HG02973 (cell line): Measurements from ENCODE around the gene SPATA24.
"Not testable (repeated sequence)": the region's sequence is repeated elsewhere in the genome, so short reads cannot be mapped to it uniquely, and the experiment has no call there.

Experiments
- ATAC-seq: cut with Tn5 transposase; IDR thresholded peaks from one replicate; pipeline ENCODE4 v1.9.1; 2021; ENCODE audit warnings: moderate library complexity; ENCODE audit not compliant: unreplicated experiment

SPATA24 gene

GRCh38 chr5:139354186-139354585 lies 49.7 kb downstream of the SPATA24 start:
- no peak for ATAC-seq

GRCh38 chr5:139347863-139348262 lies 56.0 kb downstream of the SPATA24 start:
- ATAC-seq: not testable (repeated sequence)
